Measurements from ENCODE around the gene LRRC30.
"Not testable (repeated sequence)": the region's sequence is repeated elsewhere in the genome, so short reads cannot be mapped to it uniquely, and the experiment has no call there.

The LRRC30 gene

GRCh38 chr18:7230626-7231349 is at the start of gene LRRC30:
TSS of gene LRRC30 (plus strand) at chr18:7231089. CDS start at chr18:7231139, 50 bp downstream.
- no peak for DNase-seq (ENCODE audit: low read depth in 2 of 2)

GRCh38 chr18:7185701-7186100 is 45.2 kb upstream of the LRRC30 start:
- no peak for DNase-seq (ENCODE audit: low read depth in 2 of 2)

GRCh38 chr18:7190547-7191156 is 40.2 kb upstream of the LRRC30 start:
- no peak for DNase-seq (ENCODE audit: low read depth in 2 of 2)

- no peak for DNase-seq (ENCODE audit: low read depth in 2 of 2)
Measured at GRCh38 chr18:7191736-7192135, 39.2 kb upstream of the LRRC30 start.

- DNase-seq (ENCODE audit: low read depth in 2 of 2), result no peak
Measured at GRCh38 chr18:7195266-7195665, 35.6 kb upstream of the LRRC30 start.

GRCh38 chr18:7196421-7196820 is 34.5 kb upstream of the LRRC30 start:
- DNase-seq (ENCODE audit: low read depth in 2 of 2), result no peak

GRCh38 chr18:7197854-7198253 is 33.0 kb upstream of the LRRC30 start:
- no peak for DNase-seq (ENCODE audit: low read depth in 2 of 2)

- DNase-seq (ENCODE audit: low read depth in 2 of 2), result no peak
Measured at GRCh38 chr18:7198326-7198725, 32.6 kb upstream of the LRRC30 start.

- DNase-seq (ENCODE audit: low read depth in 2 of 2), result no peak
Measured at GRCh38 chr18:7201096-7201495, 29.8 kb upstream of the LRRC30 start.

- no peak for DNase-seq (ENCODE audit: low read depth in 2 of 2)
Measured at GRCh38 chr18:7202169-7202568, 28.7 kb upstream of the LRRC30 start.

- not testable (repeated sequence) for DNase-seq (ENCODE audit: low read depth in 2 of 2)
Measured at GRCh38 chr18:7203601-7204000, 27.3 kb upstream of the LRRC30 start.

GRCh38 chr18:7205346-7205745 is 25.5 kb upstream of the LRRC30 start:
- DNase-seq (ENCODE audit: low read depth in 2 of 2), result no peak

- DNase-seq (ENCODE audit: low read depth in 2 of 2), result no peak
Measured at GRCh38 chr18:7206217-7206616, 24.7 kb upstream of the LRRC30 start.

- no peak for DNase-seq (ENCODE audit: low read depth in 2 of 2)
Measured at GRCh38 chr18:7207366-7207915, 23.4 kb upstream of the LRRC30 start.

GRCh38 chr18:7221424-7222155 is 9.3 kb upstream of the LRRC30 start:
- no peak for DNase-seq (ENCODE audit: low read depth in 2 of 2)

GRCh38 chr18:7224198-7224597 is 6.7 kb upstream of the LRRC30 start:
- no peak for DNase-seq (ENCODE audit: low read depth in 2 of 2)

GRCh38 chr18:7232218-7232617 is 1.3 kb downstream of the LRRC30 start:
- DNase-seq (ENCODE audit: low read depth in 2 of 2), result no peak

GRCh38 chr18:7233134-7233810 is 2.4 kb downstream of the LRRC30 start:
- DNase-seq (ENCODE audit: low read depth in 2 of 2), result no peak

- no peak for DNase-seq (ENCODE audit: low read depth in 2 of 2)
Measured at GRCh38 chr18:7234091-7234490, 3.2 kb downstream of the LRRC30 start.

- no peak for DNase-seq (ENCODE audit: low read depth in 2 of 2)
Measured at GRCh38 chr18:7234956-7235355, 4.1 kb downstream of the LRRC30 start.

GRCh38 chr18:7236072-7236471 is 5.2 kb downstream of the LRRC30 start:
- DNase-seq (ENCODE audit: low read depth in 2 of 2), result no peak

- DNase-seq (ENCODE audit: low read depth in 2 of 2), result no peak
Measured at GRCh38 chr18:7236933-7237332, 6.0 kb downstream of the LRRC30 start.

Measured in stimulated activated CD4-positive, alpha-beta T cell treated with anti-CD3 and anti-CD28 coated beads, Interleukin-1b, Interleukin-23, amount 100 ng/mL, for 1 hour (primary cell).